G401.6 (cell line): ENCODE results near the gene CHGA.

Experiments
- FAIRE-seq: peaks from 2 replicates; lab custom pipeline; 2012; peaks lifted over from hg19 to GRCh38; lab: Jason Lieb, UNC

Gene CHGA, protein sequence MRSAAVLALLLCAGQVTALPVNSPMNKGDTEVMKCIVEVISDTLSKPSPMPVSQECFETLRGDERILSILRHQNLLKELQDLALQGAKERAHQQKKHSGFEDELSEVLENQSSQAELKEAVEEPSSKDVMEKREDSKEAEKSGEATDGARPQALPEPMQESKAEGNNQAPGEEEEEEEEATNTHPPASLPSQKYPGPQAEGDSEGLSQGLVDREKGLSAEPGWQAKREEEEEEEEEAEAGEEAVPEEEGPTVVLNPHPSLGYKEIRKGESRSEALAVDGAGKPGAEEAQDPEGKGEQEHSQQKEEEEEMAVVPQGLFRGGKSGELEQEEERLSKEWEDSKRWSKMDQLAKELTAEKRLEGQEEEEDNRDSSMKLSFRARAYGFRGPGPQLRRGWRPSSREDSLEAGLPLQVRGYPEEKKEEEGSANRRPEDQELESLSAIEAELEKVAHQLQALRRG

DNA sequence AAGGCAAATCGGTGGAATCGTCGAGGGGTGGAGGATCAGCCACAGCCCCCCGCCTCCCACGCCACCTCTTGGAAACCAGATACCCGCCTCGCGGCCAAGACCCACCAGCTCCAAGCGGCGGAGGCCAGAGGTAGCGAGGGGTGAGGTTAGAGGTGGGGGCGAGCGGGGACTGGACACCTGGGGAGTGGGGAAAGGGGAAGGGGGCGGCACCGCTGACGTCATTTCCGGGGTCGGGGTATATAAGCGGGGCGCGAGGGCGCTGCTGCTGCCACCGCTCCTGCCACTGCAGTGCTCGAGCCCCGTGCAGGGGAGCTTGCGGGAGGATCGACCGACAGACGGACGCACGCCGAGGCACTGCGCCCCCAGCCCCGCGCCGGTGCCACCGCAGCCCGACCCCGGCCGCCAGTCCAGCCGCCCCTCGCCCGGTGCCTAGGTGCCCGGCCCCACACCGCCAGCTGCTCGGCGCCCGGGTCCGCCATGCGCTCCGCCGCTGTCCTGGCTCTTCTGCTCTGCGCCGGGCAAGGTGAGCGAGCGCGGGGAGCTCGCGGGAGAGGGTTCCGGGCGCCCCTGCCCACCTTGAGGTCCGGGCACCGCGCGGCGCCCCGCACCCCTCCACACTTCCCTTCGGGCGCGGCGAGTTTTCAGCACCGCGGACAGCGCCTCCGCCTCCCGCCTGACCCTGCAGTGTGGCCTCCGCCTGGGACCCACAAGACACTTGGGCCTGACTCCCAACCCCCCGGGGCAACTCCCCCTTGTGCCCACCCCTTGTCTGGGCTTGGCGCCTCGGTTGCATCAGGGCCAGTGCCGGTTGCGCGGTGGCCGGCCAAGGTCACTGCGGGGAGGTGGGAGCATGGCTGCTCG, at the start of gene CHGA:
TSS of gene CHGA (plus strand) at position 268 of the 861 bp plus-strand sequence. CDS start at position 478, 210 bp downstream.
- no peak for FAIRE-seq

GRCh38 chr14:92874962-92875661, 47.8 kb upstream of the CHGA start:
- no peak for FAIRE-seq

DNA sequence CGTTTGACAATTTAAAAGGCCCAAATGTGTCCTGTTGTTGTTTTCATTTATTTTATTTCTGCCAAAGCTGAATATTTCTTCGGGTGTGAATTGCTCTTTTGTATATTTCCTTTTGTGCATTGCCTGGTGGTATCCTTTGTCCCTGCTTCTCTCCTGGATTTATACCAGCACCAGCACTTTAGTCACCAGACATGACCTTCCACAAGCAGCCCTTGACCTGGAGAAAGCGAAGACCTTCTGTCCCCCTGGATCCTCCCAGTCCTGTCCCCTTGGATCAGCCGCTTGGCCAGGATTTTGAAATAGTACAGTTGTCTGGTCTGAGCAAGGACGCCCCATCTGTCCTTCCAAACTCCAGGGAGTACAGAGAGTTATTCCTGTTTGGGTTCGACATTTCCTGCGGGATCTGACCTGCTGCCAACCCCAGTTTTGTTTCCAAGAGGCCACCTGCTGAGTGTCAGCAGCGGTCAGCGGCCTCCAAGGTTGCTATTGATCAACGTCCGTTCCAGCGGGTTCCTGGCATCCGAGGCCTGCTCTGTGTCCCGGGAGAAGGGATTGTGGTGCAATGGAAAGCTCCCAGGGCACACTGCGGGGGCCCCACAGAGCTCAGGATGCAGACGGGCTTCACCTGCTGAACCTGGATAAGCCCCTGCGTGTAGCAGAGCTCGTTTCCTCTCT, 45.1 kb upstream of the CHGA start:
- FAIRE-seq, result no peak

DNA sequence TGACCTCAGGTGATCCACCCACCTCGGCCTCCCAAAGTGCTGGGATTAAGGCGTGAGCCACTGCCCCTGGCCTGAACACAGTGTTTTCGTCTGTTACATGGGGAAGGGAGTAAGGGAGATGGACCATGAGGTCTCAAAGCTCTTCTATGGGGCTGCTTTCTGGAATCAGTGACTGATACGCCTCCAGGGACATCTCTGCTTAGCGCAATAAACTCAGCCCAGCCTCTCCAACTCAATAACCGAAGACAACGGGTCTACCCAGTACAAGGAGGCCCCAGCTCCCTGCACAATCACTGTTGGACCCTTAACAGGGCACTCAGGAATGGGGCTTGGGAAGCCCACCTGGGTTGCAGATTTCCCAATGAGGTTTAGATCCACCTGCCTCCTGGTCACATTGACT, 42.6 kb upstream of the CHGA start:
- no peak for FAIRE-seq

GRCh38 chr14:92880851-92881250, 42.1 kb upstream of the CHGA start:
- FAIRE-seq, result no peak

- FAIRE-seq, result no peak
Measured at GRCh38 chr14:92883066-92883465, 39.9 kb upstream of the CHGA start.

- no peak for FAIRE-seq
Measured at GRCh38 chr14:92884410-92884809, 38.5 kb upstream of the CHGA start.

DNA sequence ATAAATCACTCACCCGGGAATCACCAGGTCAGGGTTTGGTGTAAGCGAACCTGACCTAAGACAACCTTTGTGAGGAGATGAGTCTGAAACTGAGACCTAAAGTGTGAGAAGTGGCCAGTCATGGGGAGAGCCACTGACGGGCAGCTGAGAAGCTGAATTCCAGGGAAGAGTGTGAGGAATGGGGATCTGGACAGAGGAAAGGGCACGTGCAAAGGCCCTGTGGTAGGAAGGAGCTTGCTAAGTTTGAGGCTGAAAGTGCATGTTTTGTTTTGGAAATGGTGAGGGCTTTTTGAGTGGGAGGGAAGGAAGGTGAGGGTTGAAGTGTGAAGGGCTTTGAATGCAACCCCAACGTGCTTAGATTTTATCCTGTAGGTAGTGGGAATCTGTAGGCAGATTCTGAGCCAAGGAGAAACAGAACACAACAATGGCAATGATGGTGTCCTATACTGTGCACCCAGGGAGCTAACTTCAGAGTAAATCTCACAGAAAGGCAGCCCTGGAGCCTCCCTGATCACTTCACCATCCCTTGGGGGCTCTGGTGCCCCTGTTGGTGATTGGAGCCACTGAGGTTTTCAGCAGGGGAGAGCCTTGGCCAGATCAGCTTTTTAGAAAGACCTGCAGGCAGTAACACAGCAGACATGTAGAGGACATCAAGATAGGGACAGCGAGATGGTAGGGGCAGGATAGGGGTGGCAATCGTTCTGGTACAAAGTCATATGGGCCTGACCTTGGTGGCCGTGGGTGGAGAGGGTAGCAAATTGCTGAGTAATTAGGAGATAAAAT, 37.5 kb upstream of the CHGA start:
- FAIRE-seq, result no peak

- FAIRE-seq, result no peak
Measured at GRCh38 chr14:92886337-92886736, 36.6 kb upstream of the CHGA start.

DNA sequence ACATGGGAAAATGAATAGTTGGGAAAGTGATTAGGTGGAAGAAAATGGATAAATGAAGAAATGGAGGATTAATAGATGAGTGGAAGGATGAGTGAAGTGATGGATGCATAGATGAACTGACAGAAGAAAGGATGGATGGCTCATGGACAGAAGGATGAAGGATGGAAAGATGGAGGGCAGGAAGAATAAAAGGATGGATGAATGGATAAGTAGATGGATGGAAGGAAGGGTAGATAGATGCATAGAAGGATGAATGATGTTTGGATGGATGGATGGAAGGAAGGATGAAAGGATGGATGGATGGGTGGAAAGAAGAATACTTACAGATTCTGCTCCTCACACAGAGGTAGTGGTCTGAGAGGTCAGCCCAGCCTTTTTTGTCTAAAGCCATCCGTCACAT, 35.8 kb upstream of the CHGA start:
- no peak for FAIRE-seq

DNA sequence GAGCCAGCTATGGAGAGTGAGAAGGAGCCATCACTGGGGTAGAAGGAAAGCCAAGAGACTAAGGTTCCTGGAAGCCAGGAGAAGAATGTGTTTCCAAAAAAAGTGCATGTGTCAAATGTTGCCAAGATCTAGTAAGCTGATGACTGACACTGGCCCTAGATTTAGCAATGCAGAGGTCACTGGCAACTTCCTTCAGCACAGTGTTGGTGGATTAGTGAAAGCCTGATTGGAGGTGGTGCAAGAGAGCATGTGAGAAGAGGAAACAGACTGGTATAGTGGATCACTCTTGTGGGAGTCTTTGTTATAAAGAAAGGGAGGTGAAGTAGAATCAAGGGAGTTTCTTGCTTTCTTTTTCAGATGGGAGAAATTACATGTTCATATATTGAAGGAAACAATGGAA, 34.1 kb upstream of the CHGA start:
- FAIRE-seq, result no peak

GRCh38 chr14:92890830-92891588, 31.9 kb upstream of the CHGA start:
- no peak for FAIRE-seq

GRCh38 chr14:92892589-92892988, 30.4 kb upstream of the CHGA start:
- no peak for FAIRE-seq

- FAIRE-seq, result no peak
Measured at GRCh38 chr14:92895352-92895878, 27.5 kb upstream of the CHGA start.

GRCh38 chr14:92897922-92898565, 24.9 kb upstream of the CHGA start:
- FAIRE-seq, result no peak

DNA sequence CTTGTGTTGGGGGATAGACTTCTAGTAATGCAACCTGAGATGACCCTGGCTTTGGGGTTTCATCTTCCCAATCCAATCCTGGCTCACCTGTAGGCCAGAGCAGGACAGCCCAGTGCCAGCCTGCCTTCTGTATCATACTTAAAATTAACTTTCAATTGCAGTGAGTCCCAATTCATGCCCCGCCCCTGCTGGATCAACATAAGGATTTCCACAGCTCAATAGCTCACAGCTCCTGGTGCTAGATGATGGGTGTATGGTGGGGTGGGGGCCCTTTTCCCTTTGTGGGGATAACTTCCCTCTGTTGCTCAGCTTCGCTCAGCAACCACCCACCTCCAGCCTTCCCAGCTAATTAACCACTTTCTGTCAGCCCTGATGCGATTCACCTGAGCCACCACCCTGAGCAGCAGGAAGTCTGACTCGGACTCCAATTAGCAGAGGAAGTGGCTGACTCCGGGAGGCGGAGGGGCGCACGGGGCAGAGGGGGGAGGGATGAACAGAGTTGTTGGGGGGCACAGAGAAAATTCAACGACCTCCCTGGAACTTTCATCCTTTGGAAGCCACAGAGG, 24.3 kb upstream of the CHGA start:
- FAIRE-seq, result no peak

- FAIRE-seq, result no peak
Measured at GRCh38 chr14:92900660-92901059, 22.3 kb upstream of the CHGA start.

DNA sequence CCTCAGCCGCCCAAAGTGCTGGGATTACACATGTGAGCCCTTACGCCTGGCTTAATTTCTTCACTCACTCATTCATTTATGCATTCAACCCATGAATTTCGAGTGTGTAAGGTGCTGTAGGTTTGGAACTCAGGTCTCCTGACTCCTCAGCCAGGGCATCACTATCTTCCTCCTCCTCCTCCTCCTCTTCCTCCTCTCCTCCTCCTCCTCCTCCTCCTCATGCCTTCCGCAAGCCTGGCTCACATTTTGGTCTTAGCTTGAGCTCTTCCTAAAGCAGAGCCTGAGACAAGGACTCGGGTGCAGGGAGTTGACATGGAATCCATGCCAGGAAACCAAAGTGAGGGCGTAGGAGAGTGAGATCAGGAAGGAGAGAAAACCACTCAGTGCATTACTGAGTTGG, 20.8 kb upstream of the CHGA start:
- FAIRE-seq, result no peak

- FAIRE-seq, result no peak
Measured at GRCh38 chr14:92902726-92903125, 20.2 kb upstream of the CHGA start.
